Cardiac muscle cell (in vitro differentiated cells and primary cell): ENCODE measurements around the gene VIT. TPM values are rescaled to one million over a fixed set of nuclear protein-coding genes. Genes with fewer than 3 reads are reported as not detected.

Source experiments
- DNase-seq, 2 donors: peaks; one replicate each; pipeline versions ENCODE4 v3.0.0 to v3.0.0-alpha.2; 2010 to 2017; ENCODE audit warnings: low read depth in 1 of 2, low spot score in 1 of 2
- H3K27ac ChIP-seq: fragments of 200-600 bp; sonication (generic); 2 replicates; pipeline ENCODE4 v1.5.1; 2016
- H3K27me3 ChIP-seq: fragments of 200-600 bp; sonication (generic); 2 replicates; pipeline ENCODE4 v1.6.0; 2016; ENCODE audit warnings: control low read depth
- H3K36me3 ChIP-seq: fragments of 200-600 bp; sonication (generic); 2 replicates; pipeline ENCODE4 v1.5.1; 2016; ENCODE audit warnings: control low read depth
- H3K4me1 ChIP-seq: fragments of 200-600 bp; sonication (generic); 2 replicates; pipeline ENCODE4 v1.8.1; 2017; ENCODE audit warnings: low read depth, mild to moderate bottlenecking, mixed run types
- H3K4me3 ChIP-seq: fragments of 200-600 bp; sonication (generic); 2 replicates; pipeline ENCODE4 v1.5.1; 2016; ENCODE audit warnings: mild to moderate bottlenecking
- H3K9me3 ChIP-seq: fragments of 200-600 bp; sonication (generic); 2 replicates; pipeline ENCODE4 v1.5.1; 2017; ENCODE audit warnings: low read depth, mild to moderate bottlenecking, control low read depth
- polyA plus RNA-seq: library from polyadenylated mRNA; unstranded; fragments of >200 nt; fragmentation: Nextera tagmentation; extraction: Ambion mirVana; gene quantifications from 2 replicates; pipeline ENCODE4 v1.2.1, GENCODE V29; 2016
- total RNA-seq: library from RNA; depleted of rRNA; stranded (reverse); fragments of >200 nt; gene quantifications from 2 replicates; pipeline ENCODE4 v1.2.3, GENCODE V29; 2016
- TF ChIP-seq, protein P1 (sequence below): IDR thresholded peaks from 2 replicates; pipeline ENCODE4 v1.5.1; 2012; ENCODE audit warnings: low read depth, mild to moderate bottlenecking, low read length

The VIT gene
- total and polyA plus RNA-seq, 2 experiments from 2014 or later: not detected

DNA sequence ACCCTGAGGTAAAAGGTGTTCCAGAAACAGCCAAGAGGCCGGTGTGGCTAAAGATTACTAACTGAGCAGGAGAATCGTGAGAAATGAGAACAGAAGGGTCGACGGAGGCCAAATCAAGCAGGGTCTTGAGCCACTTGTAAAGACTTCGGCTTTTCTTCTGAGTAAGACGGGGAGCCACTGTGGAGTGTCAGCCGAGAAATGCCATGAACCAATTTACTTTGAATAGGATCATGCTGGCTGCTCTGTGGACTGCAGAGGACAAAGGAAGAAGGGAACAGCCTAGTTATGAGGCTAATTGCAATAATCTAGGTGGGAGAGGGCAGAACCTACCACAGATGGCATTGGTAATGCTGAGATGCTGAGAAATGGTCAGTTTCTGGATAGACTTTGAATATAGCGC lies 16.8 kb downstream of the VIT start:
- TF ChIP-seq, protein P1, sequence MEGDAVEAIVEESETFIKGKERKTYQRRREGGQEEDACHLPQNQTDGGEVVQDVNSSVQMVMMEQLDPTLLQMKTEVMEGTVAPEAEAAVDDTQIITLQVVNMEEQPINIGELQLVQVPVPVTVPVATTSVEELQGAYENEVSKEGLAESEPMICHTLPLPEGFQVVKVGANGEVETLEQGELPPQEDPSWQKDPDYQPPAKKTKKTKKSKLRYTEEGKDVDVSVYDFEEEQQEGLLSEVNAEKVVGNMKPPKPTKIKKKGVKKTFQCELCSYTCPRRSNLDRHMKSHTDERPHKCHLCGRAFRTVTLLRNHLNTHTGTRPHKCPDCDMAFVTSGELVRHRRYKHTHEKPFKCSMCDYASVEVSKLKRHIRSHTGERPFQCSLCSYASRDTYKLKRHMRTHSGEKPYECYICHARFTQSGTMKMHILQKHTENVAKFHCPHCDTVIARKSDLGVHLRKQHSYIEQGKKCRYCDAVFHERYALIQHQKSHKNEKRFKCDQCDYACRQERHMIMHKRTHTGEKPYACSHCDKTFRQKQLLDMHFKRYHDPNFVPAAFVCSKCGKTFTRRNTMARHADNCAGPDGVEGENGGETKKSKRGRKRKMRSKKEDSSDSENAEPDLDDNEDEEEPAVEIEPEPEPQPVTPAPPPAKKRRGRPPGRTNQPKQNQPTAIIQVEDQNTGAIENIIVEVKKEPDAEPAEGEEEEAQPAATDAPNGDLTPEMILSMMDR: no peak
- no peak for DNase-seq
- no peaks in the 10 kb centered on the region for H3K4me1 ChIP-seq
- H3K27ac ChIP-seq: no peak overlapping the region
- no peak overlapping the region for H3K4me3 ChIP-seq
- H3K36me3 ChIP-seq: no peaks in the 10 kb centered on the region
- H3K27me3 ChIP-seq: no peaks in the 10 kb centered on the region
- no peaks in the 10 kb centered on the region for H3K9me3 ChIP-seq

DNA sequence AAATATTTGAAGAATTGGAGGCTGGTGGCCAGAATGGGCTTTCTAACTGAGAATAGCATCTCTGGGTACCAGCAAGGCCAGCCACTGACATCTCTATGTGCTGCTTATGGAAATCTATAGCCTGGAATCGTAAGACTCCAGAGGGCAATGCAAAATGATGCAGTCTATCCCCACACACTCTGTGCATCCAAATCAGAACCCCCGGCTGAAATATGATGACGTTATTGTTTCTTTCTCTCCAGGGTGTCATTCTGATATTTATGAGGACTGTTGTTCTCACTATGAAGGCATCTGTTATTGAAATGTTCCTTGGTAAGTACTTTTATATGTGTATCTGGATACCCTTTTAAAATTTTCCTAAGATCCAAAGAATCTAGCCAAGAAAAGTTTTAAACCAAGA lies 19.6 kb downstream of the VIT start:
- no peaks in the 10 kb centered on the region for H3K9me3 ChIP-seq
- no peaks in the 10 kb centered on the region for H3K36me3 ChIP-seq
- no peak for DNase-seq
- H3K4me3 ChIP-seq: no peak overlapping the region
- TF ChIP-seq, protein P1: no peak
- no peak overlapping the region for H3K27ac ChIP-seq
- H3K27me3 ChIP-seq: no peaks in the 10 kb centered on the region
- no peaks in the 10 kb centered on the region for H3K4me1 ChIP-seq

DNA sequence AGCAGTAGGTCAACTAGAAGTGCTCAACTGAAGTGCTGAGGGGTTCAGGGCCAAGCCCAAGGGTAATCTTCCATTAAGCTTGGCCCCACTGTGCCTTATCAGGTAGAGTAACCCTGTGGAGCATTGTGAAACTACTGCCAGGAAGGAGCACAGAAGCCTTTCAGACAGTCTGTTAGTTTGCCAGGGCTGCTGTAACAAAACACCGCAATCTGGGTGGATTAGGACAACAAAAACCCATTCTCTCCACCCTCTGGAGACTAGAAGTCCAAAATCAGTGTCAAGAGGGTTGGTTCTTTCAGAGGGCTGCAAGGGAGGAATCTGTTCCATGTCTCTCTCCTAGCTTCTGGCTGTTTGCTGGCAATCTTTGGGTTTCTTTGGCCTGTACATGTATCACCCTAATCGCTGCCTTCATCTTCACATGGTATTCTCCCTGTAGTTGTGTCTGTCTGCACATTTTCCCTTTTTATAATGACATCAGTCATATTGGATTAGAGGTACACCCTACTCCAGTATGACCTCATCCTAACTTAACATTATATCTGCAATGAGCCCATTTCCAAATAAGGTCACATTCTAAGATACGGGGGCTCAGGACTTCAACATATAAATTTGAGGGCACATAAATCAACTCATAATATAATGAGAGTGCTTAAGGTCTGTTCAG lies 21.2 kb downstream of the VIT start:
- TF ChIP-seq, protein P1: no peak
- Histone ChIP-seq H3K27ac (no peak overlapping the region), H3K4me3 (no peak overlapping the region), H3K4me1 (no peaks in the 10 kb centered on the region), H3K27me3 (no peaks in the 10 kb centered on the region), H3K9me3 (no peaks in the 10 kb centered on the region), H3K36me3 (no peaks in the 10 kb centered on the region)
- DNase-seq: no peak

DNA sequence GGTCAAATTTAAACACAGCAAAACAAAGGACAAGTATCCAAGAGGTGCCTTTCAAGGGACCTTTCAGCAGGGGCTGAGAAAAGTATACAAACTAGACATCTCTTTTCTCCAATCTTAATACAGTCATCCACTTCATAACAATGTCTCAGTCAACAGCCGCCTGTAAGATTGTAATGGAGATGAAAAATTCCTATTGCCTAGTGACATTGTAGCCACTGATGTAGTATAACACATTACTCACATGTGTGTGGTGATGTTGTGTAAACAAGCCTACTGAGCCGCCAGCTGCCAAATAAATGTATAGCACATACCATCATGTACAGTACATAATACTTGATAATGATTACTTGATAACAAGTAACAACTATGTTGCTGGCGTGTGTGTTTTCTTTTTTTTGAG lies 31.0 kb downstream of the VIT start:
- no peaks in the 10 kb centered on the region for H3K27me3 ChIP-seq
- H3K9me3 ChIP-seq: no peaks in the 10 kb centered on the region
- no peaks in the 10 kb centered on the region for H3K36me3 ChIP-seq
- DNase-seq: no peak
- TF ChIP-seq, protein P1: no peak
- H3K4me3 ChIP-seq: no peak overlapping the region
- H3K27ac ChIP-seq: no peak overlapping the region
- H3K4me1 ChIP-seq: no peaks in the 10 kb centered on the region

DNA sequence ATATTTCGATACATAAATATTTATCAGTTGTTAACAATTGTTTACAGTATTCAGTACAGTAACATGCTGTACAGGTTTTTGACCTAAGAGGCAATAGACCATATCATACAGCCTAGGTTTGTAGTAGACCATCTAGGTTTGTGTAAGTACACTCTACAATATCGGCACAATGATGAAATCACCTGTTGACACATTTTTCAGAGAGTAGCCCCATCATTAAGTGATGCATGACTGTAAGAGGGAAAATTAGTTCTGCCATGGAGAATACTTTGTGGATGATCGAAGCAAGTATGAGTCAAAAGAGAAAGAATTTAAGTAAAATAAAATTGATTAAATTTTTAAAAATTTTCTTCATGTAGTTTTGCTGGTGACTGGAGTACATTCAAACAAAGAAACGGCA lies 32.6 kb downstream of the VIT start:
- Histone ChIP-seq H3K36me3 (no peaks in the 10 kb centered on the region), H3K4me3 (no peak overlapping the region), H3K27me3 (no peaks in the 10 kb centered on the region), H3K27ac (no peak overlapping the region), H3K9me3 (no peaks in the 10 kb centered on the region), H3K4me1 (no peaks in the 10 kb centered on the region)
- no peak for DNase-seq
- TF ChIP-seq, protein P1: no peak
